HG03457 (cell line): Measurements from ENCODE around the gene ATP1B2.
"Not testable (repeated sequence)": the region's sequence is repeated elsewhere in the genome, so short reads cannot be mapped to it uniquely, and the experiment has no call there.

Experiments
- ATAC-seq: cut with Tn5 transposase; IDR thresholded peaks from one replicate; pipeline ENCODE4 v1.9.1; 2021; ENCODE audit warnings: moderate number of reproducible peaks; ENCODE audit not compliant: unreplicated experiment

The ATP1B2 gene

DNA sequence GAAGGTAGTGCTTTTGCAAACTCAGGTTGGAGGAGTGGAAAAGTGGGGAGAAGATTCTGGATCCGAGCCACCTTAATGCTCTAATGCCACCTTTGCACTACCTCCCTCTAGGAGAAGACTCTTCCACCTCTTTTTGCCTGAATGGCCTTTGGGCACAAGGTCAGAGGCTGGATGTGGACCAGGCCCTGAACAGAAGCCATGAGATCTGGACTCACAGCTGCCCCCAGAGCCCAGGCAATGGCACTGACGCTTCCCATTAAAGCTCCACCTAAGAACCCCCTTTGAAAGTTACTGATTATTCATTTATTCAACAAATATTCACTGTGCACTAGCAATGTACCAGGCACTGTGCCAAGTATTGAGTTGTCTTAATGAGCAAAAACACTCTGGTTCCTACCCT is 17.6 kb upstream of the ATP1B2 start:
- ATAC-seq, result no peak

DNA sequence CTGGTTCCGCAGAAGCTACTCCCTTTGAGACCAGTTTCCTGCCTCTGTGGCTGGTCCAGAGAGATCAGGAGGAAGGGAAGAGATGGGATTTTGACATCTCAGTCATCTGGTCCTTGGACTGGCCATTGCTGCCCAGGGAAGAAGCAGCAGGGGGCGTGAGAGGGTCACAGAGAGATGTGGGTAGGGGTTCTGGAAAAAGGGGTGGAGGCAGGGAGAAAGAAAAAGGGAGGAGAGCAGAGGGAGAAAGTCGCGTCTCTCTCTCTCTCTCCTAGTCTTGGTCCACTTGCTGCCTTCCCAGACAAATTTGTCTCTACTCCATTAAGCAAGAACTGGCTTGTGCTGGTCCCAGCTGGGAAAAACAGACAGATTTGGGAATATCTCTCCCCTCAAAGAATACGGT is 16.3 kb upstream of the ATP1B2 start:
- ATAC-seq, result no peak

DNA sequence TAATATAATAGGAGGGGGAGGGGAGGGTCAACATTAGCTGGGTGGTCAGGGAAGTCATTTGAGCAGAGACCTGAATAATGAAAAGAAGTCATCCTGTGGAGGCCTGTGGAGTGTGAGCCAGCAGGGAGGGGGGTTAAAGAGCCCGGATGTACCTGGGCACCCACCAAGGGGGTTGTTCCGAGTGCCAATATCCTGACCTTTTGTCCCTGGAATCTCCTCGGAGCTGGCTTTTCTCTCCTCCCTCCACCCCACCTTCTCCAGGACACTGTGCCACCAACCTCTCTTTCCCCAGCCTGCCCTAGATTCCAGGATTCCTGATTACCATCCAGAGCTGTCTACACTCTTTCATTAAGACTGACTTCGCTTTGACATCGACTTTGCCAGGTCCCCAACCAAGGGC is 14.6 kb upstream of the ATP1B2 start:
- no peak for ATAC-seq

DNA sequence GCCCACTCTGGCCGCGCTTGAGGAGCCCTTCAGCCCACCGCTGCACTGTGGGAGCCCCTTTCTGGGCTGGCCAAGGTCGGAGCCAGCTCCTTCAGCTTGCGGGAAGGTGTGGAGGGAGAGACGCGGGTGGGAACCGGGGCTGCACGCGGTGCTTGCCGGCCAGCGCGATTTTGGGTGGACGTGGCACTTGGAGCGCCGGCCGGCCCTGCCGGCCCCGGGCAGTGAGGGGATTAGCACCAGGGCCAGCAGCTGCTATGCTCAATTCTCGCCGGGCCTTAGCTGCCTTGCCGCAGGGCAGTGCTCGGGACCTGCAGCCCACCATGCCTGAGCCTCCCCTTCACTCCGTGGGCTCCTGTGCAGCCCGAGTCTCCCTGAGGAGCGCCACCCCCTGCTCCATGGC is 9.9 kb upstream of the ATP1B2 start:
- no peak for ATAC-seq

DNA sequence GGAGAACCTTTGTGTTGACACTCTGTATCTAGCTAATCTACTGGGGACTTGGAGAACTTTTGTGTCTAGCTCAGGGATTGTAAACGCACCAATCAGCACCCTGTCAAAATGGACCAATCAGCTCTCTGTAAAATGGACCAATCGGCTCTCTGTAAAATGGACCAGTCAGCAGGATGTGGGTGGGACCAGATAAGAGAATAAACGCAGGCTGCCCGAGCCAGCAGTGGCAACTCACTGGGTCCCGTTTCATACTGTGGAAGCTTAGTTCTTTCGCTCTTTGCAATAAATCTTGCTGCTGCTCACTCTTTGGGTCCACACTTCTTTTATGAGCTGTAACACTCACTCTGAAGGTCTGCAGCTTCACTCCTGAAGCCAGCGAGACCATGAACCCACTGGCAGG is 9.1 kb upstream of the ATP1B2 start:
- ATAC-seq, result not testable (repeated sequence)

DNA sequence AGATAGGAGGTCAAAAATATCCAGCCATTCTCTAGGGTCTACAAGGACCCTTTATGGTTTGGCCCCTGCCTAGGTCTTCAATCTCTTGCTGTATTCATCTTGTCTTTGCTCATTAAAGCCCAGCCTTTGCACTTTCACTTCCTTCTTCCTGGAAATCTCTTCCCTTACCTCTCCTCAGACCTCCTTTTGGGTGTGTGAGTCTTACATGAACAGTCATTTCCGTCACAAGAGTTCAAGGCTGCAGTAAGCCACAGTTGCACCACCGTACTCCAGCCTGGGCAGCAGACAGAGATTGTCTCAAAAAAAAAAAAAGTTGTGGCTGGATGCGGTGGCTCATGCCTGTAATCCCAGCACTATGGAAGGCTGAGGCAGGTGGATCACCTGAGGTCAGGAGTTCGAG is 6.0 kb upstream of the ATP1B2 start:
- no peak for ATAC-seq

DNA sequence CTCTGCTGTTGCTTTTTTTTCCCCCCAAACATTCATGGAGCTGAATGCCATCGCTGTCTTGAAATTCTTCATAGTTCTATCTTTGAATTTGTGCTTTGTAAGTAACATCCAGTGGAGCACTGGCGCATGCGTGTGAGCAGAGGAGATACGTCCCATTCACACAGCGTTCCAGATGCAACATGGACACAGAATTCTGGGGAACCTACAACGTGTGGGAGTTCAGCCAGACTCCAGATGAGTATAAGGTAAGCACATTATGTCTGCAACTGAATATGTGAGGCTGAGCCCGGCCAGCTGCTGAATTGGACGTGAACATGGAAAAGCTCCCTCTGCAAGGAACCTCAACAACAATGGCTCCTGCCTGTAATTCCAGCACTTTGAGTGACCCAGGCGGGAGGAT is 4.3 kb upstream of the ATP1B2 start:
- ATAC-seq, result no peak

DNA sequence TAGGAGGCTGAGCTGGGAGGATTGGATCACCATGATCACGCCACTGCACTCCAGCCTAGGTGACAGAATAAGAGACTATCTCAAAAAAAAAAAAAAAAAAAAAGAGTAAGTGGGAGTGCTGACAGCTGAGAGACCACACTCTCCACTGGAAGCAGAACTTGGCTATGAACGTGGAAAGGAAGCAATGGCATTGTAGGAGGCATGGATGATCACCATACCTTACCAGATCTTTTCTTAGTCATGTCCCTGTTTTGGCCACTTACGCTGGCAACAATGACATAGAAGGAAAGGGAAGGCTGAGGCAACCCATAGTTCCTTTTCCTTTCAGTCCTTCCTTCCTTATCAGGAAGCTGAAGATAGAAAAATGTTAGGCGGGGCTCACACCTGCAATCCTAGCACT is 3.7 kb upstream of the ATP1B2 start:
- no peak for ATAC-seq

DNA sequence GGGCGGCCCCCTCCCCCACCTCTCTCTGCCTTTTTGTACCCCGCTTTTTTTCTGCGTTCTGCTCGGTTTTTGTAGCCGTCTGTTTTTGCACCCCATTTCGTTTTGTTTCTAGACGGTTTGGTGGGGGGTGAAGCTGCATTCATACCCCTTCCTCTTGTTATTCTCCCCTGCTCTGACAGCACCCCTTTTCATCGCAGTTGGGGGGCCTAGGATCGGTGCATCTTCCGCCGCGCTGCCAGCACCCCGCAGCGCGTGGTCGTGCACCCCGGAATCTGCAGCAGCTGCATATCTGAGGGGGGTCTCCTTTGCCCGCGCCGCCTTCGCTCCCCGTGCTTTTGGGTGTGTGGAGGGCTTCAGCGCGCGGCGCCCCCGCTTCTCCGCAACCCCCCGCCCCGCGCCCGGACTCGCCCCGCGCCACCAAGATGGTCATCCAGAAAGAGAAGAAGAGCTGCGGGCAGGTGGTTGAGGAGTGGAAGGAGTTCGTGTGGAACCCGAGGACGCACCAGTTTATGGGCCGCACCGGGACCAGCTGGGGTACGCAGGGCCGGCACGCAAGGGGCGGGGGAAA is 455 bp downstream of the ATP1B2 start:
- no peak for ATAC-seq

DNA sequence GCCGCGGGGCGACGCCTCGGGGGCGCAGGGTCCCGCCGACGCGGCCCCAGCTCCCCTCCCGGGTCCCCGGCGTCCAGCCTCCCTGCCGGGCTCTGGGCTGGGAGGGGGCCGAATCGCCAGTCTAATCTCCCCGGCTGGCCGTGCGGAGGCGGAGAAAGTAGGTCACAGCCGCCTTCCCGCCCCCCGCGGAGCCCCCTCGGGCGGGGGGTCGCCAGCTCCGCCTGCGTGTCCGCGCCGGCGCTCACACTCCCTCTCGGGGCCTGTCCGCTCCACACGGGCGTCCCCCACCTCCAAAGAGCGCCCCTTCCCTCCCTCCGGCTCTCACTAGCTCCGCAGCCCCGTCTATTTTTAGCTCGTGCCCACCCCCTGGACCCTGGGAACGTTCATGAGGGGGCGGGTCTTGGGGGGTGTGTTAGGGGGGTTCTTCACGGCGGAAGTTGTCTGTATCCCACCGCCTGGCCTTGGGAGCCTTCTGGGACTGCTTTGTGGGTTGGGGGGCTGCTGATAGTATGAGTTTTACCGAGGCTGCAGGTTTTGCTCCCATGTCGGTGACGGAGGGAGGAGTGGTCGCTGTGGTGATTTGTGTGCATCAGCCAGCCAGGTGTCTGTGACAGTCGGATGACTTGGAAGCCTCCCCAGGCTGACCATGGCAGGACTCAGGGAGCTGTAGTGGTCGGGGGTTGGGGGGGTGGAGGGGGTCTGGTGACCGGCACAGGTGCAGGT is 1.1 kb downstream of the ATP1B2 start:
- no peak for ATAC-seq

DNA sequence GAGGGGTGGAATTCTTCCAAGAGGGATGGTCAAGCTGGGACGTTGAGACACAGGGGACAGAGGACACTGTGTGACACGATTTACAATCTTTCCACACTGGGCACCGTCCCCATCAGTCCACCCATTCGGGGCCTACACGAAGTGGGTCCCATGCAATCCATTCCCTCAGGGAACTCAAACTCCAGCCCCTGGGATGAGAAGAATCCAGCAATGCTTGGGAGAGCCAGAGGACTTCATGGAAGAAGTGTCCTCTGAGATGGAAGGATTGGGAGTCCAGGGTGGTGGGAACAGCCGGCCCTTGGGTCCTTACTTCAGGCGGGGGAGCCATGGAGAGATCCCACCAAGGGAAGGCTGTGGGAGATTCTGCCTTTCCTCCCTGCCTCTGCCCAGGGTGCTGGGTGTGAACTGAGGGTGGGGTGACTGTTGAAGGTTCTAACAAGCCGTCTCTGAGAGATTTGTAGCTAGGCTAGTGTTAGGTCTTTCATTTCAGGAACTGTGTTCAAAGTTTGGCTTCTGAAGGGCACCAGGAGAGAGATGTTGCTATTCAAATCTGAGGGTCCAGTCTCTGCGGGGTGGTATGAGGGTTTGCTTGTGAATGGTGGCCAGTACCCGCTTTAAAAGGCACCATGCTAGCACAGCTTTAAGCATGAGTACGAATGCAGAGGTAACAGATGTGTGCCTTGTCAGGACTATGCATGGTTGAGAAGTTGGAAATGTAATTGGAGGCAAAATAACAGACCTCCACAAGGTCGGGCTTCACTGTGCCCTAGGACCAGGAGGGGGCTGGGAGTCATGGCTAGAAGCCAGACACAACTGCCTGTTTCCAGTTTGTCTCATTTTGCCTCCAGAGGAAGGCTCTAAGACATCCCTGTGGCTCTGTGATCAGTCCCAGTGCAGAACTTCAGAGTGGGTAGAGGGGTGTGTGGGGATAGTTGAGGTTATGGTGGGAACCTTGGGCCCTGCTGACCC is 1.9 kb downstream of the ATP1B2 start:
- ATAC-seq, result no peak

DNA sequence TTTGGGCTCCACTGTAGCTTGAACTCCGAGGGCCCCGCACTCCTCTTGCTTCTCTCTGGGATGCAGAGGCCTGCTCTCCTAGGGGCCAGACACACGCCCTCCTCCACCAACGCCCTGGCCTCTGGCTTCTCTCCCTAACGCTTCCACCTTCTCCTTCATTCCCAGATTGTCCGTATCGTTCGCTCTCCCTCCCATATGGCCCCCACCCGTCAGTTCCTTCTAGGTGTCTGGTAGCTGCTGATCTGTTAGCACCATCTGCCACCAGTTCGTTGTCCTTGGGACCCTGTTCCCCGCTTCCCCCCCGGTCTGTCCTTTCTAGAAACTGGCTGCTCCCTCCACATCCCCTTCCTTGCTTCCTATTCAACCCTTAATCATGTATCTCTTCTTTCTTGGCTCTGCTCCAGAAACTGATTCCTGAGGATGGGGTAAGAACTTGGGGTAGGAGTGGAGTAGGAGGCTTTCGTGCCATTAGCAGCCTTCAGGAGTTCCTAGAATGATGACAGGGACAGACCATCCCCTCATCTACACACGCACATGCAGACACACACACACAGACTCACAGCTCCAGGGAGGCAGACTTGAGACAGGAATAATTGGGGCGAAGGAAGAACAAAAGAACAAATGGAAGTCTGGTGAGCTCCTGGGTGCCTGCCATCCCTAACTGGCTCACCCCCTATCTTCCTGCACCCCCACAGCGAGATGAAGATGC is 4.3 kb downstream of the ATP1B2 start:
- no peak for ATAC-seq

DNA sequence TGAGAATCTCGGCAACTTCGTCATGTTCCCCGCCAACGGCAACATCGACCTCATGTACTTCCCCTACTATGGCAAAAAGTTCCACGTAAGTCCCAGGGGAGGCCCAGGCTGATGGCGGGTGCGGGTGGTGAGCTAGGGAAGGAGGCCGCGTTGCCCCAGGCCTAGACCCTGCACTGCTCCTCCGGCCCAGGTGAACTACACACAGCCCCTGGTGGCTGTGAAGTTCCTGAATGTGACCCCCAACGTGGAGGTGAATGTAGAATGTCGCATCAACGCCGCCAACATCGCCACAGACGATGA is 4.8 kb downstream of the ATP1B2 start:
- no peak for ATAC-seq

DNA sequence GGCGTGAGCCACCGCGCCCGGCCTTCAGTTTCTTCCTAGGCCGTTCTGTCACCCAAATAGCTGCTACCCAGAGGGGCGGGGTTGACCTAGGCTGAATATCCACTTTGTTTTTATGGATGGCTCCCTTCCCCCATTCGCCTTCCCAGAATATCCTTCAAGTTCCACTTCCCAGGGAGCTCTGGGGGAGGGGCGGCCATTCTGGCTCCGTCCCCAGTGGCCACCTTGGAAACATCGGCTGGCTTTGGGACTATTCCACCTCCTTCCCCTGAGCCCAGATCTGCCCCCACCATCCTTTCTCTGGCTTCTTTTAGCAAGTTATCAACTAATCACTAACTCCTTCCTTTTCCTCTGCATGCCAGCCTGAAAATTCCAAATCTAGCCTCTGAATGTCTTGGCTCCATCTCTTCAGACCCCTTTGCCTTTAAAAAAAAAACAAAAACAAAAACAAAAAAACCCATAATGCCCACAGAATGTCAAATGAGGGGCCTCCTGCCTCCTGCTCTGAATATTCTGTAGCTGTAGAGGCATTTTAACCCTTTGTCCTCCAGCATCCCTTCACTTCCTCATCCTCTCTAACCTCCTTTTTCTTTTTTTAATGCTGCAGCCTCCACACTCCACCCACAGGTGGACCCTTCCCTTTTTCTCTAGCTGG is 6.4 kb downstream of the ATP1B2 start:
- ATAC-seq, result no peak

DNA sequence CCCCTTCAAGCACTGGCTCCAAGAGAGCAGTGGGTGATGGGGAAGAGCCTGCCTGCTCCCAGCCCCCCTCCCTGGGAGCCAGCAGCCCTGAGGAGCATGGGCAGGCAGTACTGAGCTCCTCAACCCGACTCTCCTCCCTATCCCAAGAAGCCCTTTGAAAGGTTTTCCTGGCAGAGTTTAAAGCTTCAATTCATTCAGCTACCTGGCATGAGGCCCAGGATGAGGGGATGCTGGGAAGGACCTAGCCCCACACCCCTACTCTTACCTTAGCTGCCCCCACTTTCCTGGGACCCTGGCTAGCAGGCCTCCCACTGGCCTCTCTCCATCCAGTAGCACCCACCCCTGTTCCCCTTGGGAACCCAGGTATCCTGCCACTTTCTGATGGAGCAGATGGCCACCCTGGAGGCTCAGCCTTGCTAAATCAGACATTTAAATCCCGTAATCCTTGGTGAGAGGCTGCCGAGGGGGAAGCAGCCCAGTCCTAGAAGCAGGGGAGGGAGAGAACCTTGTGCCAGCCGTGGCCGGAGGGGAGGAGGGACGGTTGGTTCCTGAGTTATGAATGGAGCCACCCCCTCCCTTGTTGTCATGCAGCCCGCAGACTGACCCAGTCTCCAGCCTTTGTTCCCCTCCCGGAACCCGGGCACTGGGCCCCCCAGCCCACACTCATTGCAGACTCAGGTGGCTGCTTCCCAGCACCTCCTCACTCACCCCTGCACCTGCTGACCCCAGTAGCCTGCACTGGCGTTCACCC is 17.1 kb downstream of the ATP1B2 start:
- ATAC-seq, result no peak

DNA sequence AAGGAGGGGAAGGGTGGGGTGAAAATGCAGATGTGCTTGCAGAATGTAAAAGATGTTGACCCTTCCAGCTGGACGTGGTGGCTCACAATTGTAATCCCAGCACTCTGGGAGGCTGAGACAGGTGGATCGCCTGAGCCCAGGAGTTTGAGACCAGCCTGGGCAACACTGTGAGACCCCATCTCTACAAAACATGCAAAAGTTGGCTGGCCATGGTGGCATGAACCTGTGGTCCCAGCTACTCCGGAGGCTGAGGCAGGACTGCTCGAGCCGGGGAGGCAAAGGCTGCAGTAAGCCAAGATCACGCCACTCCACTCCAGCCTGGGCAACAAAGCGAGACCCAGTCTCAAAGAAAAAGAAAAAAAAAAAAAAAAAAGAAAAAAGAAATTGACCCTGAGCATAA is 17.8 kb downstream of the ATP1B2 start:
- no peak for ATAC-seq

DNA sequence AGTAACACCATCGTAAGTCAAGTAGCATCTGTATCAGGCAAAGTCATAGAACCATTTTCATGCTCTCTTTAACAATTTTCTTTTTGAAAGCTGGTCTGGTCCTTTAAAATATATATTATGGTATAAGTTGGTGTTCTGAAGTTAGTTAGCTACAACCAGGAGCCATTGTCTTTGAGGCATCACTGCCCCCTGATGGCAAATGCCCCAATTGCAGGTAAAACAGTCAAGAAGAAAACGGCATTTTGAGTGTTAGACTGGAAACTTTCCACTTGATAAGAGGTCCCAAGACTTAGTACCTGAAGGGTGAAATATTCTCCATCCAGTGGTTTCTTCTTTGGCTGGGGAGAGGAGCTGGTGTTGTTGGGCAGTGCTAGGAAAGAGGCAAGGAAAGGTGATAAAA is 22.5 kb downstream of the ATP1B2 start:
- no peak for ATAC-seq

DNA sequence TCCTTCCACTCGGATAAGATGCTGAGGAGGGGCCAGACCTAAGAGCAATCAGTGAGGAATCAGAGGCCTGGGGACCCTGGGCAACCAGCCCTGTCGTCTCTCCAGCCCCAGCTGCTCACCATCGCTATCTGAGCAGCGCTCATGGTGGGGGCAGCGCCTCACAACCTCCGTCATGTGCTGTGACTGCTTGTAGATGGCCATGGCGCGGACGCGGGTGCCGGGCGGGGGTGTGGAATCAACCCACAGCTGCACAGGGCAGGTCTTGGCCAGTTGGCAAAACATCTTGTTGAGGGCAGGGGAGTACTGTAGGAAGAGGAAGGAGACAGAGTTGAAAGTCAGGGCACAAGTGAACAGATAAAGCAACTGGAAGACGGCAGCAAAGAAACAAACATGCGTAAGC is 24.2 kb downstream of the ATP1B2 start:
- ATAC-seq, result no peak

DNA sequence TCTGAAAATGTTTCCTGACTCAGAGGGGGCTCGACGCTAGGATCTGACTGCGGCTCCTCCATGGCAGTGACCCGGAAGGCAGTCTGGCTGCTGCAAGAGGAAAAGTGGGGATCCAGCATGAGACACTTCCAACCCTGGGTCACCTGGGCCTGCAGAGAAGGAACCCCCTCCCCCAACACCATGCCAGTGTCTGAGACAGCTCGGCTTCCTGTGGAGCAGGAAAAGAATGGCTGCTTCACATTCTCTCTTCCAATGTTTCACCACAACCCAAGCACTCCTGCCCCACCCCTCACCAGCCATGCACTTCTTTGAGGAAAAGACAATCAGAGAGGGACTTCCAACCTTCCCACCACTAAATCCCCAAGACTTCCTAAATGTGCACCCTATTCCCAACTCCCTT is 25.8 kb downstream of the ATP1B2 start:
- ATAC-seq, result no peak

DNA sequence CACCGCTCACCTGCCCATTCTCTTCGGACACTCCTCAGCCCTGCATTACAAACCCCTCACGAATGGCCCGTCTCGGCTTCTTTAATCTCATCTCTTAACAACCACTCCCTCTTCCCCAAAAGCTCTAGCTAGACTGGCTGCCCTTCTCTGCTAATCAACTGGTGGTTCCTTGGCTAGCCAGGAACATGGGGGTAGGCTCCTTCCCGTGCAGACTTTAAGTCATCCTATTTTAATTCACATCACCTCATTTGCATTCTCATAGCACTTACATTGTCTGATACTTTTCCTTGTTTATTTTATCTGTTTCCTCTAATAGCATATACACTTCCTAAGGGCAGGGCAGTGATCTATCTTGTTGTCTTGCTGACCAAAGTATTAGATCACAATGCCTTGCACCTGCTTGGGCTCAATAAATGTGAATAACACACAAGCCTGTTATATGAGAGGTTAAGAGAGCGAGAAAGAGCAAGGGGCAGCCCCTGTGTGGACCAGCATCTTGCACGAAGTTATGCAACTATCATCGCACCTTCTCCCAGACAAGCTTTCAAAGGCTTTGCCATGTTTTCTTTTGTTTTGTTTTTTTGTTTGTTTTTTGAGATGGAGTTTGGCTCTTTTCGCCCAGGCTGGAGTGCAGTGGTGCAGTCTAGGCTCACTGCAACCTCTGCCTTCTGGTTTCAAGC is 26.8 kb downstream of the ATP1B2 start:
- no peak for ATAC-seq
